ENCODE measurements around the gene ZNF521. TPM values are rescaled to one million over a fixed set of nuclear protein-coding genes. Genes with fewer than 3 reads are reported as not detected.

The ZNF521 gene
- total and polyA plus RNA-seq, 10 of the 15 experiments (the other 5 are each of a cell fraction or from before 2014, with no cell fraction given), result 0.02 to 0.05 (median 0.04) TPM; not detected in 6

- TF ChIP-seq CUX1 (IDR thresholded peaks at IDR 0.05; ENCODE audit: insufficient replicate concordance, low read depth, low read length), result no peak
- TF ChIP-seq CREB1 (IDR thresholded peaks at IDR 0.05; ENCODE audit: low read depth), result no peak
- TF ChIP-seq NFXL1 (IDR thresholded peaks at IDR 0.05; ENCODE audit: borderline replicate concordance), result no peak
- TF ChIP-seq RELB (IDR thresholded peaks at IDR 0.05; ENCODE audit: low read depth), result no peak
- no peak for TF ChIP-seq NR2C2 (IDR thresholded peaks at IDR 0.05; ENCODE audit: borderline replicate concordance, control insufficient read depth, insufficient read length, low read depth)
- no peak for TF ChIP-seq RAD21 (IDR thresholded peaks at IDR 0.05; ENCODE audit: insufficient read depth, low read depth, low read length)
- TF ChIP-seq ZNF217 (IDR thresholded peaks at IDR 0.05), result no peak
- TF ChIP-seq BCL3 (IDR thresholded peaks at IDR 0.05; ENCODE audit: borderline replicate concordance, insufficient read depth, low read depth, low read length, poor library complexity, severe bottlenecking), result no peak
Measured at GRCh38 chr18:25177631-25178030, 174.3 kb downstream of the ZNF521 start (continued).
